Natural killer cell (primary cell): ENCODE results near the gene MAML3. TPM values are rescaled to one million over a fixed set of nuclear protein-coding genes. Genes with fewer than 3 reads are reported as not detected.

Experiments used
- ATAC-seq, 3 donors: fragments of 150-1000 bp in 2 of 3; fragments of 200-7000 bp in 1 of 3; cut with Tn5 transposase; 1 replicate in 1 of 3; 2 replicates in 2 of 3; pipeline ENCODE4 v1.10.0; 2021; ENCODE audit warnings: mild to moderate bottlenecking in 2 of 3, moderate library complexity in 2 of 3
- DNase-seq, 2 donors: peaks; one replicate each; pipeline versions ENCODE4 v3.0.0 to v3.0.0-alpha.2; 2013 to 2021; ENCODE audit warnings: mixed read lengths in 1 of 2
- H3K27ac ChIP-seq: one replicate; pipeline ENCODE4 v1.5.1; 2013; ENCODE audit warnings: mild to moderate bottlenecking, low read length
- H3K27me3 ChIP-seq: one replicate; pipeline ENCODE4 v1.6.1; 2013; ENCODE audit warnings: low read length; ENCODE audit not compliant: control insufficient read depth, insufficient read depth
- H3K36me3 ChIP-seq: one replicate; pipeline ENCODE4 v1.6.1; 2013; ENCODE audit warnings: low read length; ENCODE audit not compliant: control insufficient read depth, insufficient read depth
- H3K4me1 ChIP-seq: one replicate; pipeline ENCODE4 v1.6.1; 2013; ENCODE audit warnings: low read length; ENCODE audit not compliant: control insufficient read depth, insufficient read depth
- H3K4me3 ChIP-seq: one replicate; pipeline ENCODE4 v1.5.1; 2013; ENCODE audit warnings: low read length
- H3K9me3 ChIP-seq: one replicate; pipeline ENCODE4 v1.6.1; 2013; ENCODE audit warnings: low read length; ENCODE audit not compliant: control insufficient read depth, insufficient read depth
- H3K27ac Mint-ChIP-seq, 2 donors: one replicate each; pipeline ENCODE4 v1.8.0; 2022; ENCODE audit warnings: mild to moderate bottlenecking in 2 of 2, mixed read lengths in 2 of 2, moderate library complexity in 1 of 2
- H3K27me3 Mint-ChIP-seq, 2 donors: one replicate each; pipeline ENCODE4 v1.8.0; 2022; ENCODE audit warnings: low read depth in 2 of 2, mixed read lengths in 2 of 2
- H3K36me3 Mint-ChIP-seq: one replicate; pipeline ENCODE4 v1.8.0; 2022; ENCODE audit warnings: mixed read lengths
- H3K4me1 Mint-ChIP-seq, 2 donors: one replicate each; pipeline ENCODE4 v1.8.0; 2022; ENCODE audit warnings: mixed read lengths in 2 of 2
- H3K4me3 Mint-ChIP-seq: one replicate; pipeline ENCODE4 v1.8.0; 2022; ENCODE audit warnings: mild to moderate bottlenecking, moderate library complexity, mixed read lengths
- H3K9me3 Mint-ChIP-seq, 2 donors: one replicate each; pipeline ENCODE4 v1.8.0; 2022; ENCODE audit warnings: mixed read lengths in 2 of 2
- CTCF ChIP-seq: fragments of 200-600 bp; IDR thresholded peaks from one replicate; pipeline ENCODE4 v1.8.0; 2022; ENCODE audit warnings: antibody characterized with exemption
- WGBS: methylation state at CpG from one replicate; pipeline ENCODE4 v1.1.7; 2013; ENCODE audit warnings: missing lambda C conversion rate; ENCODE audit not compliant: insufficient coverage; 5-methylcytosine and 5-hydroxymethylcytosine counted together
- intact Hi-C: fragments of 100-400 bp; cut with micrococcal nuclease; formaldehyde crosslinking; loops from one replicate; pipeline ENCODE4 v1.14.2; 2022
- total RNA-seq, 4 donors: library from RNA; stranded (reverse); fragments of 120-200 nt in 1 of 4; gene quantifications; one replicate each; pipeline versions ENCODE4 v1.2.3 to v1.2.4, GENCODE V29; 2013 to 2022

The MAML3 gene
- total RNA-seq, 3 donors from 2014 or later (not counting 1 experiment from before 2014, with no cell fraction given) = 1.7 to 5.6 (median 2.8) TPM

GRCh38 chr4:139892973-139893736 is 260.8 kb downstream of the MAML3 start:
- H3K9me3 Mint-ChIP-seq = no peaks in the 10 kb centered on the region
- H3K4me1 Mint-ChIP-seq = peaks cover 8 to 16% of the 10 kb centered on the region in 2 donors
- Histone ChIP-seq H3K4me3 (no peak overlapping the region), H3K9me3 (no peaks in the 10 kb centered on the region), H3K27me3 (no peaks in the 10 kb centered on the region), H3K27ac (no peak overlapping the region), H3K4me1 (peaks cover 10% of the 10 kb centered on the region), H3K36me3 (no peaks in the 10 kb centered on the region)
- H3K4me3 Mint-ChIP-seq = no peak overlapping the region
- DNase-seq (no peak), ATAC-seq (no peak)
- no peaks in the 10 kb centered on the region for H3K27me3 Mint-ChIP-seq
- TF ChIP-seq CTCF = no peak
- no peaks in the 10 kb centered on the region for H3K36me3 Mint-ChIP-seq
- intact Hi-C loops = no loop called here
- 96% methylated on average over 5 of the region's 5 CpGs for WGBS
- H3K27ac Mint-ChIP-seq = no peak overlapping the region

GRCh38 chr4:139890816-139891215 is 263.2 kb downstream of the MAML3 start:
- Mint-ChIP-seq H3K36me3 (no peaks in the 10 kb centered on the region), H3K4me3 (no peak overlapping the region), H3K27ac (no peak overlapping the region), H3K4me1 (peaks cover 8 to 21% of the 10 kb centered on the region in 2 donors), H3K9me3 (no peaks in the 10 kb centered on the region), H3K27me3 (no peaks in the 10 kb centered on the region)
- Histone ChIP-seq H3K4me3 (no peak overlapping the region), H3K9me3 (no peaks in the 10 kb centered on the region), H3K27ac (no peak overlapping the region), H3K4me1 (peaks cover 5% of the 10 kb centered on the region), H3K27me3 (no peaks in the 10 kb centered on the region), H3K36me3 (no peaks in the 10 kb centered on the region)
- intact Hi-C loops = no loop called here
- DNase-seq (no peak), ATAC-seq (no peak)
- TF ChIP-seq CTCF = no peak
- 94% methylated on average over 6 of the region's 8 CpGs for WGBS

- H3K4me3 Mint-ChIP-seq = no peak overlapping the region
- H3K27ac Mint-ChIP-seq = no peak overlapping the region
- 96% methylated on average over 6 of the region's 6 CpGs for WGBS
Observed at GRCh38 chr4:139889901-139890300, 264.1 kb downstream of the MAML3 start.

More at GRCh38 chr4:139889901-139890300, 264.1 kb downstream of the MAML3 start:
- TF ChIP-seq CTCF = no peak
- Mint-ChIP-seq H3K36me3 (no peaks in the 10 kb centered on the region), H3K27me3 (peaks cover 0 to 1% of the 10 kb centered on the region in 2 donors), H3K4me1 (peaks cover 8 to 21% of the 10 kb centered on the region in 2 donors), H3K9me3 (no peaks in the 10 kb centered on the region)
- no peaks in the 10 kb centered on the region for H3K36me3 ChIP-seq
- H3K4me3 ChIP-seq = no peak overlapping the region
- peaks cover 5% of the 10 kb centered on the region for H3K4me1 ChIP-seq
- DNase-seq (no peak), ATAC-seq (no peak)
- no peaks in the 10 kb centered on the region for H3K9me3 ChIP-seq
- intact Hi-C loops = no loop called here
- no peak overlapping the region for H3K27ac ChIP-seq
- H3K27me3 ChIP-seq = no peaks in the 10 kb centered on the region
